Endometrium (tissue), 2 donors: Measurements from ENCODE around the gene ARIH1.
"Not testable (repeated sequence)": the region's sequence is repeated elsewhere in the genome, so short reads cannot be mapped to it uniquely, and the experiment has no call there.

Experiments
- FAIRE-seq: peaks from 2 replicates; lab custom pipeline; 2012; peaks lifted over from hg19 to GRCh38; lab: Jason Lieb, UNC
- donor health status: control.
- donor health status: control.

ARIH1 gene

GRCh38 chr15:72608084-72608483 lies 134.0 kb downstream of the ARIH1 start:
- FAIRE-seq, result not testable (repeated sequence)

GRCh38 chr15:72609862-72610261 lies 135.7 kb downstream of the ARIH1 start:
- no peak for FAIRE-seq

GRCh38 chr15:72612324-72612723 lies 138.2 kb downstream of the ARIH1 start:
- FAIRE-seq, result not testable (repeated sequence)

- FAIRE-seq, result no peak
Observed at GRCh38 chr15:72614810-72615532, 140.8 kb downstream of the ARIH1 start.

- FAIRE-seq, result not testable (repeated sequence)
Observed at GRCh38 chr15:72615533-72616233, 141.6 kb downstream of the ARIH1 start.

GRCh38 chr15:72616491-72617210 lies 142.5 kb downstream of the ARIH1 start:
- no peak for FAIRE-seq

- not testable (repeated sequence) for FAIRE-seq
Observed at GRCh38 chr15:72623854-72624253, 149.7 kb downstream of the ARIH1 start.

- FAIRE-seq, result not testable (repeated sequence)
Observed at GRCh38 chr15:72626153-72626552, 152.0 kb downstream of the ARIH1 start.

GRCh38 chr15:72628249-72629067 lies 154.3 kb downstream of the ARIH1 start:
- FAIRE-seq, result not testable (repeated sequence)

GRCh38 chr15:72629068-72629570 lies 155.0 kb downstream of the ARIH1 start:
- FAIRE-seq, result not testable (repeated sequence)

GRCh38 chr15:72636519-72637282 lies 162.6 kb downstream of the ARIH1 start:
- not testable (repeated sequence) for FAIRE-seq

- FAIRE-seq, result not testable (repeated sequence)
Observed at GRCh38 chr15:72639759-72640483, 165.8 kb downstream of the ARIH1 start.

GRCh38 chr15:72642271-72642670 lies 168.1 kb downstream of the ARIH1 start:
- not testable (repeated sequence) for FAIRE-seq

- not testable (repeated sequence) for FAIRE-seq
Observed at GRCh38 chr15:72648631-72649253, 174.6 kb downstream of the ARIH1 start.
